Gastrocnemius medialis (tissue), 4 donors: Measurements from ENCODE around the gene MEIS3. TPM values are rescaled to one million over a fixed set of nuclear protein-coding genes. Genes with fewer than 3 reads are reported as not detected.
"Not testable (repeated sequence)": the region's sequence is repeated elsewhere in the genome, so short reads cannot be mapped to it uniquely, and the experiment has no call there.

Experiments
- ATAC-seq, 2 donors: fragments of 150-250 bp; one replicate each; pipeline ENCODE4 v1.9.1; 2016
- DNase-seq, 2 donors: peaks; one replicate each; pipeline ENCODE4 v3.0.0-alpha.2; 2019
- H3K27ac ChIP-seq, 4 donors: fragments of 200-600 bp; sonication (generic); 1 replicate in 1 of 4; 2 replicates in 3 of 4; pipeline ENCODE4 v1.5.1; 2016 to 2018; ENCODE audit warnings: mild to moderate bottlenecking in 2 of 4, moderate library complexity in 1 of 4
- H3K27me3 ChIP-seq, 3 donors: fragments of 200-600 bp; sonication (generic) in 2 of 3; 1 replicate in 1 of 3; 2 replicates in 2 of 3; pipeline versions ENCODE4 v1.5.1 to v1.6.0; 2016 to 2019; ENCODE audit warnings: mild to moderate bottlenecking in 1 of 3, moderate library complexity in 1 of 3
- H3K36me3 ChIP-seq, 2 donors: fragments of 200-600 bp; sonication (generic) in 1 of 2; one replicate each; pipeline ENCODE4 v1.5.1; 2017 to 2018
- H3K4me1 ChIP-seq, 2 donors: fragments of 200-600 bp; sonication (generic) in 1 of 2; one replicate each; pipeline ENCODE4 v1.5.1; 2016 to 2017; ENCODE audit warnings: mild to moderate bottlenecking in 2 of 2
- H3K4me3 ChIP-seq, 4 donors: fragments of 200-600 bp; sonication (generic) in 3 of 4; 1 replicate in 1 of 4; 2 replicates in 3 of 4; pipeline ENCODE4 v1.5.1; 2016 to 2019; ENCODE audit warnings: mild to moderate bottlenecking in 2 of 4
- H3K9me3 ChIP-seq, 3 donors: fragments of 200-600 bp; sonication (generic) in 2 of 3; 1 replicate in 1 of 3; 2 replicates in 2 of 3; pipeline ENCODE4 v1.5.1; 2016 to 2019
- POLR2A ChIP-seq, 2 donors: fragments of 450-650 bp; IDR thresholded peaks; one replicate each; pipeline ENCODE4 v1.6.1; 2017; ENCODE audit warnings: antibody characterized with exemption in 2 of 2, mild to moderate bottlenecking in 2 of 2, moderate library complexity in 2 of 2
- in situ Hi-C, 4 donors: fragments of 200-750 bp; cut with MboI; loops; one replicate each; pipeline versions ENCODE4 v1.15.0 to v1.8.0; 2017; ENCODE audit warnings: low sequenced_read_pairs in 4 of 4
- intact Hi-C: fragments of 100-400 bp; cut with DNase I; formaldehyde crosslinking; loops from one replicate; pipeline ENCODE4 v1.15.1; 2023; ENCODE audit warnings: low total_unique reads
- total RNA-seq, 4 donors: library from RNA; depleted of rRNA; stranded (reverse); fragments of >200 nt; gene quantifications; one replicate each; pipeline versions ENCODE4 v1.1.0 to v1.2.3, GENCODE V29; 2016
- TF ChIP-seq, protein P1 (sequence below), 5 experiments: fragments of 450-650 bp in 3 of 5; fragments of 200-600 bp in 2 of 5; sonication (generic) in 2 of 5; IDR thresholded peaks in 4 of 5; conservative IDR thresholded peaks in 1 of 5; 1 replicate in 4 of 5; 2 replicates in 1 of 5; pipeline ENCODE4 v1.5.1; 2016 to 2019; ENCODE audit warnings: antibody characterized with exemption in 5 of 5, mild to moderate bottlenecking in 3 of 5, moderate library complexity in 3 of 5

Gene MEIS3
- total RNA-seq, 4 donors from 2014 or later, result 0.24 to 5.4 (median 2.2) TPM

DNA sequence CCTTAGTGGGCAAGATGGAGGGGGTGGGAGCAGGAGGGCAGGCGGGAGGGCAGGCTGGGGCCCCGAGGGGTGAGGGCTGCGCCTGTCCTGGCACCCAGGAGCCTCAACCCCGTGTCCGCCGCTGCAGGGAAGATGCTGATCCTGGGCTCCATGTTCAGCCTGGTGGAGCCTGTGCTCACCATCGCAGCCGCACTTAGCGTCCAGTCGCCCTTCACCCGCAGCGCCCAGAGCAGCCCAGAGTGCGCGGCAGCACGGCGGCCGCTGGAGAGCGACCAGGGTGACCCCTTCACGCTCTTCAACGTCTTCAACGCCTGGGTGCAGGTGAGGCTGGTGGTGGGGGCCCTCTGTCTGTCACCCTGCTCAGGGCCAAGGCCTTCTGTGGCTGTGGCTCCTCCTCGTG lies 46.7 kb downstream of the MEIS3 start:
- DNase-seq (no peak), ATAC-seq (no peak)
- Histone ChIP-seq H3K9me3 (no peaks in the 10 kb centered on the region), H3K27ac (no peak overlapping the region), H3K36me3 (peaks cover 0 to 84% of the 10 kb centered on the region in 2 donors), H3K27me3 (no peaks in the 10 kb centered on the region), H3K4me3 (no peak overlapping the region), H3K4me1 (no peaks in the 10 kb centered on the region)
- no peak for TF ChIP-seq POLR2A (IDR thresholded peaks at IDR 0.05)
- TF ChIP-seq, protein P1, sequence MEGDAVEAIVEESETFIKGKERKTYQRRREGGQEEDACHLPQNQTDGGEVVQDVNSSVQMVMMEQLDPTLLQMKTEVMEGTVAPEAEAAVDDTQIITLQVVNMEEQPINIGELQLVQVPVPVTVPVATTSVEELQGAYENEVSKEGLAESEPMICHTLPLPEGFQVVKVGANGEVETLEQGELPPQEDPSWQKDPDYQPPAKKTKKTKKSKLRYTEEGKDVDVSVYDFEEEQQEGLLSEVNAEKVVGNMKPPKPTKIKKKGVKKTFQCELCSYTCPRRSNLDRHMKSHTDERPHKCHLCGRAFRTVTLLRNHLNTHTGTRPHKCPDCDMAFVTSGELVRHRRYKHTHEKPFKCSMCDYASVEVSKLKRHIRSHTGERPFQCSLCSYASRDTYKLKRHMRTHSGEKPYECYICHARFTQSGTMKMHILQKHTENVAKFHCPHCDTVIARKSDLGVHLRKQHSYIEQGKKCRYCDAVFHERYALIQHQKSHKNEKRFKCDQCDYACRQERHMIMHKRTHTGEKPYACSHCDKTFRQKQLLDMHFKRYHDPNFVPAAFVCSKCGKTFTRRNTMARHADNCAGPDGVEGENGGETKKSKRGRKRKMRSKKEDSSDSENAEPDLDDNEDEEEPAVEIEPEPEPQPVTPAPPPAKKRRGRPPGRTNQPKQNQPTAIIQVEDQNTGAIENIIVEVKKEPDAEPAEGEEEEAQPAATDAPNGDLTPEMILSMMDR (IDR thresholded peaks at IDR 0.05 in 4 of 5, conservative IDR thresholded peaks at IDR 0.05 in 1 of 5), result no peak
- in situ Hi-C loops (no loop called here), intact Hi-C loops (no loop called here)

DNA sequence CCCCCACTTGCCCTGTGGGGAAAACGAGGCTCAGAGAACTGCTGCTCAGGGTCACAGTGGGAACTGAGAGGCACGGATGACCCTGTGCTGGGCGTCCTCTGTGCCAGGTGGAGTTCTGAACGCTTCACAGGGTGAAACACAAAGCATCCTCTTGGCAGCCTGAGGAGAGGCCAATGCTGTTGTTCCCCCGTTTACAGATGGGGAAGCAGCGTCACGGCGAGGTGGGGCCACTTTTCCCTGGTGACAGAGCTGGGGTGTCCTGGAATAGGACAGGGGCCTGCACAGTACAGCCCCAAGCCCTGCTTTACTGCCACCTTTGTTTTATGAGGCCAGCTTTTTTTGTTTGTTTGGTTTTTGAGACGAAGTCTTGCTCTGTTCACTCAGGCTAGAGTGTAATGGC lies 48.1 kb downstream of the MEIS3 start:
- peaks cover 0 to 73% of the 10 kb centered on the region in 2 donors for H3K36me3 ChIP-seq
- TF ChIP-seq, protein P1 (IDR thresholded peaks at IDR 0.05 in 4 of 5, conservative IDR thresholded peaks at IDR 0.05 in 1 of 5), result no peak
- TF ChIP-seq POLR2A (IDR thresholded peaks at IDR 0.05), result no peak
- ATAC-seq (no peak), DNase-seq (no peak)
- H3K27ac ChIP-seq, result no peak overlapping the region
- H3K27me3 ChIP-seq, result no peaks in the 10 kb centered on the region
- in situ Hi-C loops, result no loop called here
- no peaks in the 10 kb centered on the region for H3K4me1 ChIP-seq
- no peak overlapping the region for H3K4me3 ChIP-seq
- intact Hi-C loops, result no loop called here
- no peaks in the 10 kb centered on the region for H3K9me3 ChIP-seq

DNA sequence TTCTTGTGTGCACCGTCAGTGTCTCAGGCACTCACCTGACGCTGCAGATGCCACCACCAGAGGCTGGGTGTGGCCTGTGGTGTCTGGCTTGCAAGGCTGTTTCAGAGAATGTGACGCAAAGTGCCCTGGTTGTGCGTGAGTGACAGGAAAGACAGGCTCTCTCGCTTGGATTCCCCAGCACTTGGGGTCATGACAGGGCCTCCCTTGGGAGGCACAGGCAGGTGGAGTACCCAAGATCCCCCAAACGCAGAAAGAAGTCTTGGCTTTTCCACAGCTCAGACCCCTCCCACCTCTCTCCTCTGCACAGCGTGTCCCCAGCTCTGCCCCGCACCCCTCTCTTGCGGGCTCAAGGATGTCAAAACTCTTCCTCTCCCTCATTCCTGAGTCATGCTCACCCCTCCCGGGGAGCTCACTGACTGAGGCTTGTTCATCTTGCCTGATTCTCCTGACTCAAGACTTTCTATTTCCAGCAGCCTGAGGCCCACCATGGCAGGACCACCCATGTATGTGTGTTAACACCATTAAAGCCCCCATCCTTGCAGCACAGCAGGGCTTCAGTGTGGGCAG lies 49.2 kb downstream of the MEIS3 start:
- ATAC-seq, result no peak
- Histone ChIP-seq H3K4me1 (no peaks in the 10 kb centered on the region), H3K27me3 (no peaks in the 10 kb centered on the region), H3K27ac (no peak overlapping the region), H3K36me3 (peaks cover 0 to 68% of the 10 kb centered on the region in 2 donors), H3K9me3 (no peaks in the 10 kb centered on the region), H3K4me3 (no peak overlapping the region)
- DNase-seq, result no peak
- intact Hi-C loops, result no loop called here
- in situ Hi-C loops, result no loop called here
- TF ChIP-seq POLR2A (IDR thresholded peaks at IDR 0.05), result no peak
- TF ChIP-seq, protein P1 (IDR thresholded peaks at IDR 0.05 in 4 of 5, conservative IDR thresholded peaks at IDR 0.05 in 1 of 5), result no peak

DNA sequence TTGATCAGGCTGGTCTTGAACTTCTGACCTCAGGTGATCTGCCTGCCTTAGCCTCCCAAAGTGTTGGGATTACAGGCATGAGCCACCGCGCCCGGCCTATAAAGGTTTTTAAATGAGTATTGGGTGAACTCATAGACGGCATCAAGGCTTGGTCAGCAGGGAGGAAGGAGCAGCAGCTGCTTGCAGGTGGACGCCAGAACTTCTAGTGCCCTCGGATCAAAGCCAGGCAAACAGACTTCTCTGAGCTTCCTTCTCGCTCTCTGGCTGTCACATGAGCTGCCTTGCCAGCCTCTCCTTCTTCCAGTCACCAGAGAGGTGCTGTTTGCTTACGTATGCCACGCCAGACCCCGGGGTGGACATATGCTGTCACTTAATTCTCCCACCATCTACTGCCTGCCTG lies 53.9 kb downstream of the MEIS3 start:
- H3K4me1 ChIP-seq, H3K9me3 ChIP-seq, H3K4me3 ChIP-seq, H3K27ac ChIP-seq, intact Hi-C loops, DNase-seq, in situ Hi-C loops, H3K27me3 ChIP-seq: not testable (repeated sequence)
- peak; percentile 33 to 49 for ATAC-seq
- H3K36me3 ChIP-seq, result peaks cover 0 to 73% of the 10 kb centered on the region in 2 donors

DNA sequence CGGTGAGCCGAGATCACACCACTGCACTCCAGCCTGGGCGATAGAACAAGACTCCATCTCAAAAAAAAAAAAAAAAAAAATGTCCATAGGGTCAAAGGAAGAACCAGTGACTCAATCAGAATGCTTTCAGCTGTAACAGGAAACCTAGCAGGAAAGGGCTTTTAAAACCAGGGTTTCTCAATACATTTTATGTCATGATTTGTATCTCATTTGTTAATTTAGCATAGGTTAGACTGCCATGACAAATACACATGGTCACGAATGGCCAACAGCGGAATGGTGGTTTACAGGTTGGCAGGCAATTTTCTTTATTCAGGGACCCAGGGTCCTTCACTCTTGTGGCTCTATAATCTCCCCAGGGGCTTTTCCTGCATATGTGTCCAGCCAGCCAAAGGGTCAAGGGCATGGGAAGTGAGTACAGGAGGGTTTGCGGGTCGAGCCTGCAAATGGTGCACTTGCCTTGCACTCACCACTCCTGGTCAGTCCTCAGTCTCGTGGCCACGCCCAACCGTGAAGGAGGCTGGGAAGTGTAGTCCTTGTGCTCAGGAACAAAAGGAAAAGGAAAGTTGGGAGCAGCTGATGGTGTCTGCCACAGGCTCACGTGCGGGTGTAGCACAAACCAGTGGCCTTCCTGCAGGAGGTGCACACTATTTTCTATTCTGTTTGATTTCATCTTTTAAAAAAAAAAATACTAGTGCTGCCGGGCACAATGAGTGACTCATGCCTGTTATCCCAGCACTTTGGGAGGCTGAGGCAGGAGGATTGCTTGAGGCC lies 55.4 kb downstream of the MEIS3 start:
- no peaks in the 10 kb centered on the region for H3K4me1 ChIP-seq
- H3K9me3 ChIP-seq, result no peaks in the 10 kb centered on the region
- H3K4me3 ChIP-seq, result no peak overlapping the region
- TF ChIP-seq, protein P1 (IDR thresholded peaks at IDR 0.05 in 4 of 5, conservative IDR thresholded peaks at IDR 0.05 in 1 of 5), result no peak
- TF ChIP-seq POLR2A (IDR thresholded peaks at IDR 0.05), result no peak
- ATAC-seq, result no peak
- peaks cover 0 to 73% of the 10 kb centered on the region in 2 donors for H3K36me3 ChIP-seq
- H3K27me3 ChIP-seq, result no peaks in the 10 kb centered on the region
- H3K27ac ChIP-seq, result no peak overlapping the region
- in situ Hi-C loops (no loop called here), intact Hi-C loops (no loop called here)
- no peak for DNase-seq
